GM23338 (cell line): ENCODE data around the gene NAT14. TPM values are rescaled to one million over a fixed set of nuclear protein-coding genes. Genes with fewer than 3 reads are reported as not detected.

Source experiments
- ATAC-seq: fragments of 200-7000 bp; cut with Tn5 transposase; 3 replicates; pipeline ENCODE4 v1.9.1; 2020
- DNase-seq: peaks from one replicate; pipeline ENCODE4 v3.0.0-alpha.2; 2015; ENCODE audit warnings: low spot score
- H2AFZ ChIP-seq: fragments of 200-600 bp; sonication (generic); 2 replicates; pipeline ENCODE4 v1.8.0; 2016; ENCODE audit warnings: antibody characterized with exemption, mild to moderate bottlenecking, moderate library complexity
- H3F3A ChIP-seq: fragments of 200-600 bp; sonication (generic); replicated peaks from 2 replicates; pipeline ENCODE4 v1.8.0; 2017; ENCODE audit warnings: antibody characterized with exemption, mixed run types, low read depth
- H3K27ac ChIP-seq: fragments of 200-600 bp; sonication (generic); 2 replicates; pipeline ENCODE4 v1.6.1; 2016; ENCODE audit warnings: low read depth
- H3K27me3 ChIP-seq: fragments of 200-600 bp; sonication (generic); 2 replicates; pipeline ENCODE4 v1.8.0; 2016; ENCODE audit warnings: mild to moderate bottlenecking, mixed run types, moderate library complexity; ENCODE audit not compliant: insufficient read depth
- H3K36me3 ChIP-seq: fragments of 200-600 bp; sonication (generic); 2 replicates; pipeline ENCODE4 v1.8.0; 2016; ENCODE audit warnings: mild to moderate bottlenecking; ENCODE audit not compliant: insufficient read depth
- H3K4me1 ChIP-seq: fragments of 200-600 bp; sonication (generic); 2 replicates; pipeline ENCODE4 v1.8.0; 2016; ENCODE audit warnings: mild to moderate bottlenecking, moderate library complexity; ENCODE audit not compliant: insufficient read depth
- H3K4me2 ChIP-seq: fragments of 200-600 bp; sonication (generic); 2 replicates; pipeline ENCODE4 v1.7.1; 2017; ENCODE audit warnings: mixed run types
- H3K4me3 ChIP-seq: fragments of 200-600 bp; sonication (generic); 2 replicates; pipeline ENCODE4 v1.6.1; 2016; ENCODE audit warnings: mixed run types
- H3K79me2 ChIP-seq: fragments of 200-600 bp; sonication (generic); replicated peaks from 2 replicates; pipeline ENCODE4 v1.8.0; 2017; ENCODE audit warnings: mild to moderate bottlenecking; ENCODE audit not compliant: insufficient read depth
- H3K9me2 ChIP-seq: fragments of 200-600 bp; sonication (generic); 2 replicates; pipeline ENCODE4 v1.8.0; 2017; ENCODE audit not compliant: insufficient read depth
- H4K20me1 ChIP-seq: fragments of 200-600 bp; sonication (generic); replicated peaks from 2 replicates; pipeline ENCODE4 v1.8.0; 2017; ENCODE audit warnings: mild to moderate bottlenecking; ENCODE audit not compliant: insufficient read depth
- H3K27ac Mint-ChIP-seq: 2 replicates; pipeline ENCODE4 v1.8.0; 2020; ENCODE audit warnings: inconsistent platforms, mild to moderate bottlenecking, moderate library complexity, mixed read lengths
- H3K27me3 Mint-ChIP-seq: 3 replicates; pipeline ENCODE4 v1.8.0; 2022; ENCODE audit warnings: low read depth, mild to moderate bottlenecking, moderate library complexity, mixed read lengths, inconsistent platforms; ENCODE audit not compliant: insufficient read depth, poor library complexity
- H3K36me3 Mint-ChIP-seq: 3 replicates; pipeline ENCODE4 v1.8.0; 2021; ENCODE audit warnings: low read depth, mild to moderate bottlenecking, inconsistent platforms, moderate library complexity, mixed read lengths
- H3K4me1 Mint-ChIP-seq: 3 replicates; pipeline ENCODE4 v1.8.0; 2020; ENCODE audit warnings: mild to moderate bottlenecking, inconsistent platforms, mixed read lengths
- H3K4me3 Mint-ChIP-seq: 3 replicates; pipeline ENCODE4 v1.8.0; 2021; ENCODE audit warnings: moderate library complexity, mild to moderate bottlenecking, inconsistent platforms, mixed read lengths
- H3K9me3 Mint-ChIP-seq: 3 replicates; pipeline ENCODE4 v1.8.0; 2020; ENCODE audit warnings: moderate library complexity, mild to moderate bottlenecking, inconsistent platforms, mixed read lengths
- CREB1 ChIP-seq: fragments of 250-450 bp; sonication (Bioruptor Pico); IDR thresholded peaks from 2 replicates; pipeline ENCODE4 v1.5.0; 2020; ENCODE audit warnings: low read depth, mild to moderate bottlenecking, moderate library complexity
- ETS1 ChIP-seq: IDR thresholded peaks from 2 replicates; pipeline ENCODE4 v1.6.1; 2016; ENCODE audit warnings: antibody characterized with exemption
- EZH2phosphoT487 ChIP-seq: fragments of 200-600 bp; sonication (generic); IDR thresholded peaks from one replicate; pipeline ENCODE4 v1.8.1; 2018; ENCODE audit warnings: antibody characterized with exemption; ENCODE audit not compliant: unreplicated experiment
- JUNB ChIP-seq: IDR thresholded peaks from one replicate; pipeline ENCODE4 v1.6.1; 2016; ENCODE audit warnings: antibody characterized with exemption; ENCODE audit not compliant: unreplicated experiment
- NANOG ChIP-seq: IDR thresholded peaks from 2 replicates; pipeline ENCODE4 v1.6.1; 2016; ENCODE audit warnings: antibody characterized with exemption, borderline replicate concordance
- POLR2AphosphoS5 ChIP-seq: IDR thresholded peaks from 2 replicates; pipeline ENCODE4 v1.6.1; 2016; ENCODE audit warnings: antibody characterized with exemption, low read depth
- STAT1 ChIP-seq: IDR thresholded peaks from one replicate; pipeline ENCODE4 v1.6.1; 2016; ENCODE audit warnings: antibody characterized with exemption; ENCODE audit not compliant: unreplicated experiment
- ZNF114 ChIP-seq: fragments of 250-450 bp; sonication (Bioruptor Pico); IDR thresholded peaks from 2 replicates; pipeline ENCODE4 v1.5.0; 2020; ENCODE audit warnings: mild to moderate bottlenecking, moderate library complexity
- ZNF331 ChIP-seq: fragments of 250-450 bp; sonication (Bioruptor Pico); IDR thresholded peaks from 2 replicates; pipeline ENCODE4 v1.5.0; 2020; ENCODE audit warnings: low read depth, mild to moderate bottlenecking, moderate library complexity
- ZNF462 ChIP-seq: fragments of 250-450 bp; sonication (Bioruptor Pico); IDR thresholded peaks from 2 replicates; pipeline ENCODE4 v1.5.0; 2020; ENCODE audit warnings: mild to moderate bottlenecking, moderate library complexity
- polyA plus RNA-seq: library from polyadenylated mRNA; unstranded; fragments of >200 nt; fragmentation: Nextera tagmentation; extraction: Ambion mirVana; gene quantifications from 2 replicates; pipeline ENCODE4 v1.2.1, GENCODE V29; 2016
- total RNA-seq: library from RNA; depleted of rRNA; stranded (reverse); fragments of >200 nt; shearing (Covaris generic); gene quantifications from 2 replicates; pipeline ENCODE4 v1.2.3, GENCODE V29; 2014
- TF ChIP-seq, protein P1 (sequence below): IDR thresholded peaks from one replicate; pipeline ENCODE4 v1.6.1; 2018; ENCODE audit warnings: antibody characterized with exemption; ENCODE audit not compliant: unreplicated experiment
- TF ChIP-seq, protein P2 (sequence below), 2 experiments: fragments of 200-600 bp in 1 of 2; sonication (generic) in 1 of 2; conservative IDR thresholded peaks; 2 replicates each; pipeline versions ENCODE4 v1.5.1 to v1.6.1; 2016 to 2017; ENCODE audit warnings: antibody characterized with exemption in 2 of 2, low read depth in 2 of 2, mild to moderate bottlenecking in 2 of 2, moderate library complexity in 1 of 2

The NAT14 gene
- total and polyA plus RNA-seq, 2 experiments from 2014 or later = 27.8 to 39.6 TPM

- TF ChIP-seq, protein P1, sequence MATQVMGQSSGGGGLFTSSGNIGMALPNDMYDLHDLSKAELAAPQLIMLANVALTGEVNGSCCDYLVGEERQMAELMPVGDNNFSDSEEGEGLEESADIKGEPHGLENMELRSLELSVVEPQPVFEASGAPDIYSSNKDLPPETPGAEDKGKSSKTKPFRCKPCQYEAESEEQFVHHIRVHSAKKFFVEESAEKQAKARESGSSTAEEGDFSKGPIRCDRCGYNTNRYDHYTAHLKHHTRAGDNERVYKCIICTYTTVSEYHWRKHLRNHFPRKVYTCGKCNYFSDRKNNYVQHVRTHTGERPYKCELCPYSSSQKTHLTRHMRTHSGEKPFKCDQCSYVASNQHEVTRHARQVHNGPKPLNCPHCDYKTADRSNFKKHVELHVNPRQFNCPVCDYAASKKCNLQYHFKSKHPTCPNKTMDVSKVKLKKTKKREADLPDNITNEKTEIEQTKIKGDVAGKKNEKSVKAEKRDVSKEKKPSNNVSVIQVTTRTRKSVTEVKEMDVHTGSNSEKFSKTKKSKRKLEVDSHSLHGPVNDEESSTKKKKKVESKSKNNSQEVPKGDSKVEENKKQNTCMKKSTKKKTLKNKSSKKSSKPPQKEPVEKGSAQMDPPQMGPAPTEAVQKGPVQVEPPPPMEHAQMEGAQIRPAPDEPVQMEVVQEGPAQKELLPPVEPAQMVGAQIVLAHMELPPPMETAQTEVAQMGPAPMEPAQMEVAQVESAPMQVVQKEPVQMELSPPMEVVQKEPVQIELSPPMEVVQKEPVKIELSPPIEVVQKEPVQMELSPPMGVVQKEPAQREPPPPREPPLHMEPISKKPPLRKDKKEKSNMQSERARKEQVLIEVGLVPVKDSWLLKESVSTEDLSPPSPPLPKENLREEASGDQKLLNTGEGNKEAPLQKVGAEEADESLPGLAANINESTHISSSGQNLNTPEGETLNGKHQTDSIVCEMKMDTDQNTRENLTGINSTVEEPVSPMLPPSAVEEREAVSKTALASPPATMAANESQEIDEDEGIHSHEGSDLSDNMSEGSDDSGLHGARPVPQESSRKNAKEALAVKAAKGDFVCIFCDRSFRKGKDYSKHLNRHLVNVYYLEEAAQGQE = no peak
- TF ChIP-seq STAT1 (no peak), ZNF331 (no peak)
Observed at GRCh38 chr19:55459551-55459949, 25.4 kb upstream of the NAT14 start (continued).

DNA sequence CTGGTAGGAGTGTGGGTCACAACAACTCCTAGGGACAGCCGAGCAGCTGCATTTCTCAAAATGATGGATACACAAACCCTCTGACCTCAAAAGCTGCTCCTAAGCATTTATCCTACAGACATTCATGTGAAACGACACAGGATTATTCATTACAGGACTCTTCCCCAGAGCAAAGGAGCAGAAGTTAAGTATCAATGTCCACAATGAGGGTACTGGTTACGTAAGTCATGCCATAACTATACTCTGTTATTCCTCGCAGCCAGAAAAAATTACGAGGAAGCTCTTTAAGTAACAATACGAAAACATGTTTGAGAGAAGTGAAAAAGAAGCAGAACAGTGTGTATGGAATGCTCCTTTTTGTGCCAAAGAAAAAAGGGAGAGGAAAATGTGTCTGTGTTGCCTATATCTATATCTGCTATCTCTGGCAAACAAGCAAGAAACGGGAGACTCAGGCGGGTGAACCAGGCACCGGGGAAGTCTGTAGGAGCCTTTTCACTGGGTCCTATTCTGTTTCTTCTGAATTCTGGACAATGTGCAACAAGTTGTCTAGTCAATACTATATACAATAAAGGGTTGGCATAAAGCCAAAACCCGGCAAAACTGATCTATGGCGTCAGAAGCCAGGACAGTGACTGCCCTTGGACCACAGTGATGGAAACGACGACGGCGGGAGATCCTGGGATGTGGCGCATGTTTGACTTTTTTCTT lies 24.9 kb upstream of the NAT14 start:
- DNase-seq = no peak
- Mint-ChIP-seq H3K9me3 (peaks cover 3% of the 10 kb centered on the region; the same call in 1 of the 3 replicates), H3K4me3 (peak overlapping the region; percentile 91), H3K27me3 (peaks cover 16% of the 10 kb centered on the region), H3K36me3 (peaks cover 7% of the 10 kb centered on the region; the same call in 1 of the 3 replicates), H3K4me1 (peaks cover 34% of the 10 kb centered on the region), H3K27ac (no peak overlapping the region; the same call in 1 of the 2 replicates)
- peak overlapping the region; percentile 66 for H3K4me3 ChIP-seq
- peaks cover 19% of the 10 kb centered on the region; the same call in 1 of the 2 replicates for H3F3A ChIP-seq
- no peak overlapping the region for H2AFZ ChIP-seq
- no peaks in the 10 kb centered on the region for H3K36me3 ChIP-seq
- peaks cover 21% of the 10 kb centered on the region for H3K79me2 ChIP-seq
- no peak overlapping the region for H3K27ac ChIP-seq
- H3K4me1 ChIP-seq = peaks cover 26% of the 10 kb centered on the region
- H3K27me3 ChIP-seq = no peaks in the 10 kb centered on the region
- no peaks in the 10 kb centered on the region; the same call in none of the 2 replicates for H4K20me1 ChIP-seq
- ATAC-seq = no peak
- no peaks in the 10 kb centered on the region for H3K9me2 ChIP-seq
- H3K4me2 ChIP-seq = peak overlapping the region; percentile 88
- TF ChIP-seq ETS1 (no peak), CREB1 (CRISPR knock-in tag) (no peak), STAT1 (no peak), JUNB (no peak), ZNF462 (CRISPR knock-in tag) (no peak), POLR2AphosphoS5 (no peak), NANOG (no peak), EZH2phosphoT487 (no peak), ZNF114 (no peak)
- TF ChIP-seq, protein P2, sequence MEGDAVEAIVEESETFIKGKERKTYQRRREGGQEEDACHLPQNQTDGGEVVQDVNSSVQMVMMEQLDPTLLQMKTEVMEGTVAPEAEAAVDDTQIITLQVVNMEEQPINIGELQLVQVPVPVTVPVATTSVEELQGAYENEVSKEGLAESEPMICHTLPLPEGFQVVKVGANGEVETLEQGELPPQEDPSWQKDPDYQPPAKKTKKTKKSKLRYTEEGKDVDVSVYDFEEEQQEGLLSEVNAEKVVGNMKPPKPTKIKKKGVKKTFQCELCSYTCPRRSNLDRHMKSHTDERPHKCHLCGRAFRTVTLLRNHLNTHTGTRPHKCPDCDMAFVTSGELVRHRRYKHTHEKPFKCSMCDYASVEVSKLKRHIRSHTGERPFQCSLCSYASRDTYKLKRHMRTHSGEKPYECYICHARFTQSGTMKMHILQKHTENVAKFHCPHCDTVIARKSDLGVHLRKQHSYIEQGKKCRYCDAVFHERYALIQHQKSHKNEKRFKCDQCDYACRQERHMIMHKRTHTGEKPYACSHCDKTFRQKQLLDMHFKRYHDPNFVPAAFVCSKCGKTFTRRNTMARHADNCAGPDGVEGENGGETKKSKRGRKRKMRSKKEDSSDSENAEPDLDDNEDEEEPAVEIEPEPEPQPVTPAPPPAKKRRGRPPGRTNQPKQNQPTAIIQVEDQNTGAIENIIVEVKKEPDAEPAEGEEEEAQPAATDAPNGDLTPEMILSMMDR (conservative IDR thresholded peaks at IDR 0.05; ENCODE audit: low read depth in 2 of 2) = no peak
